ENCODE measurements around the gene TRMT5. TPM values are rescaled to one million over a fixed set of nuclear protein-coding genes. Genes with fewer than 3 reads are reported as not detected.

Gene TRMT5
- total and polyA plus RNA-seq, 8 donors: 2.0 to 9.9 (median 4.2) TPM

DNA sequence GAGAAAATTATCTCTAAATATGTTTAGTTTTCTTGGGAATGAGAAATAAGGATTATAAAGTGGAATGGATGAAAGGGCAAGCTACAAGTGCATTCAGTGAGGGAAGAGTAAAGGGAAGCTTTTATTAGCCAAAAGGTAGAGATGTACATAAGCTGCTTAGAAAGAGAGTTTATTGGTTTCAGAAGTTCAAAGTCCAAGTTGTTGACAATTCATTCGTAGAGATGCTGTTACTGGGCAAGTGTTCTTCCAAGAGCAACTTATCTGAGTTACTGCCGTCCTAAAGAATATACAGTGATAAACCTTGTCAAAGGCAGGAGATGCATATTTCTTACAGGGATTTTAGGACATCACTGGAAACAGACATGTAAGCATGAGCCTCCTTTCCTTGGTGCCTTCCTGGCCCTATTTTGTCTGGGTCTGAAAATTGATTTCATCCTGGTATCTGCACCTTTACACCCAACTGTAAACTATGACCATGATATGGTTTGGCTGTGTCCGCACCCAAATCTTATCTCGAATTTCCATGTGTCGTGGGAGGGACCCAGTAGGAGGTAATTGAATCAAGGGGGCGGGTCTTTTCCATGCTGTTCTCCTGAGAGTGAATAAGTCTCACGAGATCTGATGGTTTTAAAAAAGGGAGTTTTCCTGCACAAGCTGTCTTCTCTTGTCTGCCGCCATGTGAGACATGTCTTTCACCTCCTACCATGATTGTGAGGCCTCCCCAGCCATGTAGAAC lies 46.8 kb downstream of the TRMT5 start:
- 59 to 69% (median 64%) methylated on average over 8 of the region's 8 CpGs for WGBS, 5 donors

GRCh38 chr14:60931218-60931617 lies 49.7 kb downstream of the TRMT5 start:
- Histone ChIP-seq H3K36me3 (no peaks in the 10 kb centered on the region), H3K9me3 (no peaks in the 10 kb centered on the region), H3K27me3 (no peaks in the 10 kb centered on the region), H3K4me3 (no peak overlapping the region), H3K4me1 (peaks cover 0 to 9% (median 0%) of the 10 kb centered on the region in 4 donors), H3K27ac (no peak overlapping the region)
- WGBS, 5 donors: 82 to 97% (median 89%) methylated on average over 1 of the region's 1 CpG
- TF ChIP-seq CTCF (IDR thresholded peaks at IDR 0.05) (no peak), POLR2A (IDR thresholded peaks at IDR 0.05) (no peak), EP300 (IDR thresholded peaks at IDR 0.05) (no peak), POLR2AphosphoS5 (IDR thresholded peaks at IDR 0.05) (no peak)
- no peak for DNase-seq
- intact Hi-C loops (cut with DNase I; ENCODE audit: low total_unique reads): no loop called here

More for the DNA sequence above, 46.8 kb downstream of the TRMT5 start:
- TF ChIP-seq POLR2A (IDR thresholded peaks at IDR 0.05): no peak
- TF ChIP-seq CTCF (IDR thresholded peaks at IDR 0.05): no peak
- no peak for TF ChIP-seq POLR2AphosphoS5 (IDR thresholded peaks at IDR 0.05)
- Histone ChIP-seq H3K4me1 (peaks cover 0 to 9% (median 0%) of the 10 kb centered on the region in 4 donors), H3K36me3 (no peaks in the 10 kb centered on the region), H3K27me3 (no peaks in the 10 kb centered on the region), H3K9me3 (no peaks in the 10 kb centered on the region), H3K27ac (no peak overlapping the region), H3K4me3 (no peak overlapping the region)
- intact Hi-C loops (cut with DNase I; ENCODE audit: low total_unique reads): no loop called here
- no peak for DNase-seq

DNA sequence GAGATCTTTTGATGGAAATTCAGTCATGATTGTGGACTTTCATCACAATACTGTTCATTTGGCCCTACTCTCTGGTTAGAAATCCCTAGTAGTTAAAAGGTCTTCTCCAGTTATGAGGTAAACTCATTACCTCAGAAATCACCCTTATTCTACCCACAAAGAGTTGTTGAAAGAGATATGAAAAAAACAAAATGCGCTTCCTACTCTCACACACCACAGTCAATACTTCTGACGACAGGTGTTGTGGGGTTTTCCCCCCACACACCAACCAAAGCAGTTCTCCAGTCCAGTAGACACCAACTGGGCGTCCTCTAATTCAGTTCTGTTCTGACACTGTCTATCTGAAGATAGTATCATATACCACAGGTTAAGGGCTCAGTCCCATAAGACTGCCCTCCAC lies 54.9 kb downstream of the TRMT5 start:
- Histone ChIP-seq H3K27ac (no peak overlapping the region), H3K9me3 (no peaks in the 10 kb centered on the region), H3K27me3 (no peaks in the 10 kb centered on the region), H3K4me3 (no peak overlapping the region), H3K36me3 (no peaks in the 10 kb centered on the region), H3K4me1 (no peaks in the 10 kb centered on the region)
- TF ChIP-seq CTCF (IDR thresholded peaks at IDR 0.05): no peak
- TF ChIP-seq POLR2A (IDR thresholded peaks at IDR 0.05): no peak
- no peak for TF ChIP-seq POLR2AphosphoS5 (IDR thresholded peaks at IDR 0.05)
- no peak for TF ChIP-seq EP300 (IDR thresholded peaks at IDR 0.05)
- DNase-seq: no peak
- intact Hi-C loops (cut with DNase I; ENCODE audit: low total_unique reads): no loop called here
- WGBS, 5 donors: 87 to 95% (median 92%) methylated on average over 3 of the region's 3 CpGs

DNA sequence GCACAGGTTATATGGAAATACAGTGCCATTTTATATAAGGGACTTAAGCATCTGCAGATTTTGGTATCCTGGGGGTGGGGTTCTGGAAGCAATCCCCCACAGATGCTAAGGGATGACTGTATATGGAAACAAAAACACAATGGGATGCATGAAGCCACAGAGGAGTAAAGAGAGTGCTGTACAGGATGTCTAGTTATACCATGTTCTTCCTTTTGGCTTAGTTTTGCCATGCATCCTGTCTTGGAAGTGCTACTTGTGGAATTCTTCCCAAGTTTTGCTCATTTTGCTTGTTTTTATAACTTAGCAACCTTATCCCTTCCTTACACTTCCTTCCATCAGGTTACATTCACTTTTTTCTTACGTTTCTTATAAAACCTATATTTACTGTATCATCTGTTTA lies 55.6 kb downstream of the TRMT5 start:
- Histone ChIP-seq H3K4me3 (no peak overlapping the region), H3K27me3 (no peaks in the 10 kb centered on the region), H3K4me1 (no peaks in the 10 kb centered on the region), H3K36me3 (no peaks in the 10 kb centered on the region), H3K9me3 (no peaks in the 10 kb centered on the region), H3K27ac (no peak overlapping the region)
- no peak for DNase-seq
- intact Hi-C loops (cut with DNase I; ENCODE audit: low total_unique reads): no loop called here
- 69 to 100% (median 78%) methylated on average over 1 of the region's 1 CpG for WGBS, 5 donors
- TF ChIP-seq EP300 (IDR thresholded peaks at IDR 0.05): no peak
- TF ChIP-seq CTCF (IDR thresholded peaks at IDR 0.05): no peak
- TF ChIP-seq POLR2A (IDR thresholded peaks at IDR 0.05): no peak
- TF ChIP-seq POLR2AphosphoS5 (IDR thresholded peaks at IDR 0.05): no peak
